H9 (cell line): ENCODE results near the gene DCDC2. TPM values are rescaled to one million over a fixed set of nuclear protein-coding genes. Genes with fewer than 3 reads are reported as not detected.

Experiments
- DNase-seq: peaks from one replicate; pipeline ENCODE4 v3.0.0-alpha.2; 2017
- H2AFZ ChIP-seq: one replicate; pipeline ENCODE4 v1.6.1; 2013; ENCODE audit warnings: mild to moderate bottlenecking, low read length, control low read depth, moderate library complexity
- H2AK5ac ChIP-seq: 2 replicates; pipeline ENCODE4 v1.6.1; 2013; ENCODE audit warnings: low read length, control low read depth, mixed read lengths; ENCODE audit not compliant: insufficient read length
- H2BK120ac ChIP-seq: one replicate; pipeline ENCODE4 v1.6.1; 2013; ENCODE audit warnings: low read depth, mild to moderate bottlenecking, low read length, control low read depth, inconsistent platforms; ENCODE audit not compliant: poor library complexity, severe bottlenecking
- H2BK12ac ChIP-seq: 2 replicates; pipeline ENCODE4 v1.6.1; 2013; ENCODE audit warnings: low read length, control low read depth, mixed read lengths, low read depth; ENCODE audit not compliant: insufficient read length
- H2BK15ac ChIP-seq: 2 replicates; pipeline ENCODE4 v1.6.1; 2013; ENCODE audit warnings: low read depth, low read length, control low read depth
- H2BK20ac ChIP-seq: one replicate; pipeline ENCODE4 v1.6.1; 2013; ENCODE audit warnings: low read depth, mild to moderate bottlenecking, low read length, control low read depth, inconsistent platforms; ENCODE audit not compliant: poor library complexity, severe bottlenecking
- H2BK5ac ChIP-seq: 2 replicates; pipeline ENCODE4 v1.6.1; 2013; ENCODE audit warnings: low read length, control low read depth, mixed read lengths; ENCODE audit not compliant: insufficient read length
- H3K14ac ChIP-seq: 2 replicates; pipeline ENCODE4 v1.6.1; 2013; ENCODE audit warnings: low read length, control low read depth; ENCODE audit not compliant: insufficient read depth
- H3K18ac ChIP-seq: 2 replicates; pipeline ENCODE4 v1.6.1; 2013; ENCODE audit warnings: low read depth, mild to moderate bottlenecking, mixed read lengths, low read length, control low read depth; ENCODE audit not compliant: insufficient read length
- H3K23ac ChIP-seq: 2 replicates; pipeline ENCODE4 v1.6.1; 2013; ENCODE audit warnings: low read length, control low read depth, mixed read lengths, low read depth; ENCODE audit not compliant: insufficient read length
- H3K23me2 ChIP-seq: 2 replicates; pipeline ENCODE4 v1.6.1; 2013; ENCODE audit warnings: low read depth, mild to moderate bottlenecking, mixed read lengths, low read length, control low read depth; ENCODE audit not compliant: insufficient read length, poor library complexity, severe bottlenecking
- H3K27ac ChIP-seq: 2 replicates; pipeline ENCODE4 v1.5.1; 2013; ENCODE audit warnings: low read length, control low read depth, mixed read lengths, low read depth; ENCODE audit not compliant: insufficient read length
- H3K27me3 ChIP-seq: 2 replicates; pipeline ENCODE4 v1.6.1; 2013; ENCODE audit warnings: low read length, control low read depth, inconsistent platforms; ENCODE audit not compliant: insufficient read depth
- H3K4ac ChIP-seq: 2 replicates; pipeline ENCODE4 v1.6.1; 2013; ENCODE audit warnings: low read depth, mild to moderate bottlenecking, control low read depth, inconsistent platforms, low read length, moderate library complexity
- H3K4me1 ChIP-seq: 2 replicates; pipeline ENCODE4 v1.6.1; 2013; ENCODE audit warnings: low read length, control low read depth, inconsistent platforms; ENCODE audit not compliant: insufficient read depth
- H3K4me2 ChIP-seq: 2 replicates; pipeline ENCODE4 v1.6.1; 2013; ENCODE audit warnings: low read length, control low read depth, mixed read lengths; ENCODE audit not compliant: insufficient read length, insufficient read depth
- H3K56ac ChIP-seq: 2 replicates; pipeline ENCODE4 v1.6.1; 2013; ENCODE audit warnings: low read depth, mild to moderate bottlenecking, mixed read lengths, low read length, control low read depth; ENCODE audit not compliant: insufficient read length
- H3K79me1 ChIP-seq: 2 replicates; pipeline ENCODE4 v1.6.1; 2013; ENCODE audit warnings: low read depth, mild to moderate bottlenecking, moderate library complexity, low read length, control low read depth, inconsistent platforms; ENCODE audit not compliant: insufficient read depth, poor library complexity, severe bottlenecking
- H3K79me2 ChIP-seq: 2 replicates; pipeline ENCODE4 v1.6.1; 2013; ENCODE audit warnings: low read length, control low read depth, inconsistent platforms; ENCODE audit not compliant: insufficient read depth
- H3K9ac ChIP-seq: 2 replicates; pipeline ENCODE4 v1.6.1; 2013; ENCODE audit warnings: low read length, control low read depth, mixed read lengths; ENCODE audit not compliant: insufficient read length; ENCODE audit errors: extremely low read depth
- H3K9me3 ChIP-seq: one replicate; pipeline ENCODE4 v1.6.1; 2013; ENCODE audit warnings: low read depth, low read length, inconsistent platforms; ENCODE audit not compliant: control insufficient read depth
- H3T11ph ChIP-seq: one replicate; pipeline ENCODE4 v1.6.1; 2013; ENCODE audit warnings: mild to moderate bottlenecking, low read length, control low read depth, inconsistent platforms
- H4K20me1 ChIP-seq: one replicate; pipeline ENCODE4 v1.6.1; 2013; ENCODE audit not compliant: control insufficient read depth, insufficient read length, insufficient read depth
- H4K5ac ChIP-seq: 2 replicates; pipeline ENCODE4 v1.6.1; 2013; ENCODE audit warnings: low read depth, mild to moderate bottlenecking, mixed read lengths, low read length, control low read depth; ENCODE audit not compliant: insufficient read length
- H4K8ac ChIP-seq: replicated peaks from 2 replicates; pipeline ENCODE4 v1.6.1; 2013; ENCODE audit warnings: low read length, control low read depth, mixed read lengths, low read depth; ENCODE audit not compliant: insufficient read length
- H4K91ac ChIP-seq: 2 replicates; pipeline ENCODE4 v1.6.1; 2013; ENCODE audit warnings: low read depth, mild to moderate bottlenecking, moderate library complexity, mixed read lengths, low read length, control low read depth; ENCODE audit not compliant: insufficient read length
- H3K27ac Mint-ChIP-seq, 3 experiments: 2 replicates in 2 of 3; 3 replicates in 1 of 3; pipeline ENCODE4 v1.8.0; 2020 to 2021; ENCODE audit warnings: mixed read lengths in 3 of 3, mild to moderate bottlenecking in 1 of 3, moderate library complexity in 1 of 3
- H3K27me3 Mint-ChIP-seq: 2 replicates; pipeline ENCODE4 v1.8.0; 2021; ENCODE audit warnings: low read depth, mild to moderate bottlenecking, moderate library complexity, mixed read lengths
- H3K36me3 Mint-ChIP-seq, 3 experiments: 2 replicates in 2 of 3; 3 replicates in 1 of 3; pipeline ENCODE4 v1.8.0; 2020 to 2021; ENCODE audit warnings: low read depth in 3 of 3, mixed read lengths in 3 of 3; ENCODE audit not compliant: insufficient read depth in 1 of 3
- H3K4me1 Mint-ChIP-seq, 2 experiments: 2 replicates each; pipeline ENCODE4 v1.8.0; 2020; ENCODE audit warnings: mixed read lengths in 2 of 2
- H3K4me3 Mint-ChIP-seq, 2 experiments: 2 replicates in 1 of 2; 3 replicates in 1 of 2; pipeline ENCODE4 v1.8.0; 2020 to 2021; ENCODE audit warnings: mild to moderate bottlenecking in 2 of 2, mixed read lengths in 2 of 2, moderate library complexity in 1 of 2
- H3K9me3 Mint-ChIP-seq, 2 experiments: 2 replicates in 1 of 2; 3 replicates in 1 of 2; pipeline ENCODE4 v1.8.0; 2020; ENCODE audit warnings: mild to moderate bottlenecking in 2 of 2, mixed read lengths in 2 of 2, moderate library complexity in 1 of 2
- WGBS: extraction: QIAGEN DNeasy Blood & Tissue Kit; methylation state at CpG from one replicate; pipeline ENCODE4 v1.1.7; 2013; ENCODE audit warnings: missing lambda C conversion rate, low lambda C conversion rate, mixed read lengths; ENCODE audit not compliant: insufficient read length; ENCODE audit errors: extremely low coverage; 5-methylcytosine and 5-hydroxymethylcytosine counted together
- total RNA-seq: library from RNA; stranded (reverse); gene quantifications from 2 replicates; pipeline ENCODE4 v1.2.1, GENCODE V29; 2021
- TF ChIP-seq, protein P1 (sequence below): fragments of 200-600 bp; sonication (generic); conservative IDR thresholded peaks from 3 replicates; pipeline ENCODE4 v1.8.0; 2021; ENCODE audit warnings: antibody characterized with exemption, mild to moderate bottlenecking

Gene DCDC2
- total RNA-seq, 1 experiment from 2014 or later = 0.59 TPM

DNA sequence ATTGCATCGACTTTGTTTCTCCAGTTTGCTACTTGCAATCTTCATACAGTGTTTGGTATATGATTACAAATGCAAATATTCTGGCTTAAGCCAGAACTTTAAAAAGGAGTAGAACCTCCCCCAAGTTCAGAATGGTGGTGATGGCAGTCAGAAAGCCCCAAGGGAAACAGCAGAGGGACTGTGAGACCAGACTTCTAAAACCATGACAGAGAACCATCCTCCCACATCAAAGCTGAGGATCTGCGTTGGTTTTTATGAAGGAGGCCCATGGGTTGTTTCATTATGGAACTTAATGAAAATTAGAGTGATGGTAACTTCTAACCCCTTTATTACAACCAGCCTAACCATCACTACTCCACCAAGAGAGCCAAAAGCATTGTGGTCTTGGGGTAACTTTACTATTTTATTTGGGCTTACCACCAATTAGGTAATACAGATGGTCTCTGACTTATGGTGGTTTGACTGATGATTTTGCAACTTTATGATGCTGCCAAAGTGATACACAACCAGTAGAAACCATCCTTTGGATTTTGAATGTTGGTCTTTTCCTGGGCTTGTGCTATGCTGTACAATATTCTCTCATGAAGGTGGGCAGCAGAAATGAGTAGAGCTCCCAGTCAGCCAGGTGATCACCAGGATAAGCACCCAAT, 34.0 kb upstream of the DCDC2 start:
- Histone ChIP-seq H3K79me2 (no peaks in the 10 kb centered on the region), H3K23me2 (no peaks in the 10 kb centered on the region), H3K9ac (no peak overlapping the region), H3K4ac (no peak overlapping the region), H4K8ac (no peak overlapping the region), H2BK15ac (no peak overlapping the region), H3K4me1 (no peaks in the 10 kb centered on the region), H3K14ac (no peak overlapping the region), H3K27me3 (no peaks in the 10 kb centered on the region), H2AFZ (no peak overlapping the region), H3K79me1 (no peaks in the 10 kb centered on the region), H3K27ac (no peak overlapping the region), H2BK5ac (no peak overlapping the region), H3K4me2 (no peak overlapping the region), H4K20me1 (no peaks in the 10 kb centered on the region), H2AK5ac (no peak overlapping the region), H2BK120ac (no peak overlapping the region), H3T11ph (no peak overlapping the region), H4K5ac (no peak overlapping the region), H2BK12ac (no peak overlapping the region), H3K23ac (no peak overlapping the region), H3K56ac (no peak overlapping the region), H3K18ac (no peak overlapping the region), H4K91ac (no peak overlapping the region), H2BK20ac (no peak overlapping the region), H3K9me3 (peaks cover 9% of the 10 kb centered on the region)
- H3K36me3 Mint-ChIP-seq = peaks cover 9 to 11% (median 9%) of the 10 kb centered on the region in 3 experiments; a peak in 6 of 7 replicates
- WGBS = no CpG with 5 or more reads among the region's 2 CpGs
- no peaks in the 10 kb centered on the region for H3K4me1 Mint-ChIP-seq
- no peak overlapping the region for H3K27ac Mint-ChIP-seq
- peaks cover 10 to 11% of the 10 kb centered on the region in 2 experiments for H3K9me3 Mint-ChIP-seq
- H3K27me3 Mint-ChIP-seq = no peaks in the 10 kb centered on the region
- TF ChIP-seq, protein P1, sequence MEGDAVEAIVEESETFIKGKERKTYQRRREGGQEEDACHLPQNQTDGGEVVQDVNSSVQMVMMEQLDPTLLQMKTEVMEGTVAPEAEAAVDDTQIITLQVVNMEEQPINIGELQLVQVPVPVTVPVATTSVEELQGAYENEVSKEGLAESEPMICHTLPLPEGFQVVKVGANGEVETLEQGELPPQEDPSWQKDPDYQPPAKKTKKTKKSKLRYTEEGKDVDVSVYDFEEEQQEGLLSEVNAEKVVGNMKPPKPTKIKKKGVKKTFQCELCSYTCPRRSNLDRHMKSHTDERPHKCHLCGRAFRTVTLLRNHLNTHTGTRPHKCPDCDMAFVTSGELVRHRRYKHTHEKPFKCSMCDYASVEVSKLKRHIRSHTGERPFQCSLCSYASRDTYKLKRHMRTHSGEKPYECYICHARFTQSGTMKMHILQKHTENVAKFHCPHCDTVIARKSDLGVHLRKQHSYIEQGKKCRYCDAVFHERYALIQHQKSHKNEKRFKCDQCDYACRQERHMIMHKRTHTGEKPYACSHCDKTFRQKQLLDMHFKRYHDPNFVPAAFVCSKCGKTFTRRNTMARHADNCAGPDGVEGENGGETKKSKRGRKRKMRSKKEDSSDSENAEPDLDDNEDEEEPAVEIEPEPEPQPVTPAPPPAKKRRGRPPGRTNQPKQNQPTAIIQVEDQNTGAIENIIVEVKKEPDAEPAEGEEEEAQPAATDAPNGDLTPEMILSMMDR = no peak
- no peak overlapping the region for H3K4me3 Mint-ChIP-seq
- no peak for DNase-seq
